Peyer's patch (tissue), 4 donors: ENCODE data around the gene KLHL5.

Source experiments
- CTCF ChIP-seq, 6 experiments: fragments of 450-650 bp in 4 of 6; fragments of 200-600 bp in 2 of 6; sonication (generic) in 1 of 6; IDR thresholded peaks; one replicate each; pipeline ENCODE4 v1.5.1; 2017 to 2019; ENCODE audit warnings: antibody characterized with exemption in 6 of 6, mild to moderate bottlenecking in 3 of 6, moderate library complexity in 1 of 6
- POLR2A ChIP-seq, 2 donors: fragments of 450-650 bp; IDR thresholded peaks; one replicate each; pipeline ENCODE4 v1.5.1; 2017; ENCODE audit warnings: antibody characterized with exemption in 2 of 2, mild to moderate bottlenecking in 2 of 2, moderate library complexity in 2 of 2

GRCh38 chr4:39166177-39166576, 104.1 kb downstream of the KLHL5 start:
- no peak for TF ChIP-seq CTCF (IDR thresholded peaks at IDR 0.05)
- TF ChIP-seq POLR2A (IDR thresholded peaks at IDR 0.05), result no peak
